ENCODE results near the gene TAB2.

GRCh38 chr6:149380523-149380922, 63.0 kb downstream of the TAB2 start:
- no peak for TF ChIP-seq CTCF (IDR thresholded peaks at IDR 0.05; ENCODE audit: insufficient read depth, low read depth, low read length)
- TF ChIP-seq EZH2 (IDR thresholded peaks at IDR 0.05; ENCODE audit: insufficient read depth, low read length) = no peak
